WTC11 (cell line): ENCODE measurements around the gene CBX6.

Experiments
- CREM ChIP-seq: sonication (generic); formaldehyde crosslinking; IDR thresholded peaks from 2 replicates; pipeline ENCODE4 v1.8.1; 2022; ENCODE audit warnings: mild to moderate bottlenecking, missing genetic modification reagents, moderate library complexity
- CTCF ChIP-seq: fragments of 200-600 bp; IDR thresholded peaks from 2 replicates; pipeline ENCODE4 v1.8.0; 2022; ENCODE audit warnings: antibody characterized with exemption
- MAX ChIP-seq: sonication (generic); formaldehyde crosslinking; IDR thresholded peaks from 2 replicates; pipeline ENCODE4 v1.8.0; 2022; ENCODE audit warnings: mild to moderate bottlenecking, missing genetic modification reagents
- TP53 ChIP-seq: sonication (generic); formaldehyde crosslinking; IDR thresholded peaks from 2 replicates; pipeline ENCODE4 v1.8.1; 2023; ENCODE audit warnings: mild to moderate bottlenecking, missing genetic modification reagents
- ZNF423 ChIP-seq: fragments of 250-450 bp; sonication (Bioruptor Pico); IDR thresholded peaks from 2 replicates; pipeline ENCODE4 v2.1.2; 2022; ENCODE audit warnings: mild to moderate bottlenecking, moderate library complexity

- TF ChIP-seq MAX (CRISPR knock-in tag) = no peak
- no peak for TF ChIP-seq TP53 (CRISPR knock-in tag)
- no peak for TF ChIP-seq CTCF
- TF ChIP-seq ZNF423 (CRISPR knock-in tag) = no peak
- no peak for TF ChIP-seq CREM (CRISPR knock-in tag)
These were observed 44.5 kb downstream of the CBX6 start for GRCh38 chr22:38827510-38827909.
